GM12878 (cell line): ENCODE results near the gene UBALD2. TPM values are rescaled to one million over a fixed set of nuclear protein-coding genes. Genes with fewer than 3 reads are reported as not detected.

ENCODE experiments used
- ATAC-seq: fragments of 200-7000 bp; cut with Tn5 transposase; 3 replicates; pipeline ENCODE4 v1.9.1; 2020; ENCODE audit warnings: mild to moderate bottlenecking, moderate library complexity
- BruUV-seq: library from RNA; stranded (reverse); fragments of 400-500 nt; replicated peaks from 2 replicates; lab custom pipeline; 2021; lab: Mats Ljungman, UMichigan
- CTCF ChIA-PET: fragments of 300-600 bp; sonication (Branson Sonifier 250); formaldehyde crosslinking; extraction: SDS; loops from one replicate; lab custom pipeline; 2021; ENCODE audit warnings: inconsistent platforms; lab: Yijun Ruan, JAX
- POLR2A ChIA-PET: fragments of 350-600 bp; formaldehyde crosslinking; extraction: SDS; loops from one replicate; lab custom pipeline; 2021; ENCODE audit warnings: inconsistent platforms; lab: Charles Lee
- RAD21 ChIA-PET: fragments of 300-600 bp; sonication (Branson Sonifier 250); formaldehyde crosslinking; loops from one replicate; lab custom pipeline; 2023; ENCODE audit warnings: antibody characterized with exemption; ENCODE audit not compliant: unreplicated experiment; lab: Charles Lee
- SMC1A ChIA-PET: fragments of 300-600 bp; sonication (Branson Sonifier 250); formaldehyde crosslinking; loops from one replicate; lab custom pipeline; 2023; ENCODE audit not compliant: unreplicated experiment, uncharacterized antibody; lab: Charles Lee
- DNase-seq: peaks from one replicate; pipeline ENCODE4 v3.0.0-alpha.2; 2011; ENCODE audit warnings: low read depth, low spot score
- FAIRE-seq: peaks from 3 replicates; lab custom pipeline; 2011; peaks lifted over from hg19 to GRCh38; lab: Jason Lieb, UNC
- H2AFZ ChIP-seq: 2 replicates; pipeline ENCODE4 v1.6.0; 2011; ENCODE audit warnings: low read depth, low read length, control low read depth; ENCODE audit not compliant: control insufficient read depth
- H3K27ac ChIP-seq: 2 replicates; pipeline ENCODE4 v1.5.1; 2011; ENCODE audit warnings: control low read depth; ENCODE audit not compliant: control insufficient read depth, insufficient read depth
- H3K27me3 ChIP-seq, 2 experiments: replicated peaks in 1 of 2; 2 replicates each; pipeline versions ENCODE4 v1.6.0 to v1.6.1; 2011; ENCODE audit warnings: low read length in 1 of 2; ENCODE audit not compliant: control insufficient read depth in 2 of 2, insufficient read depth in 2 of 2
- H3K36me3 ChIP-seq, 2 experiments: 2 replicates each; pipeline ENCODE4 v1.5.1; 2011; ENCODE audit warnings: low read length in 1 of 2; ENCODE audit not compliant: control insufficient read depth in 2 of 2, insufficient read depth in 2 of 2
- H3K4me1 ChIP-seq: 2 replicates; pipeline ENCODE4 v1.6.1; 2011; ENCODE audit warnings: mild to moderate bottlenecking, low read length, moderate library complexity, mixed read lengths; ENCODE audit not compliant: control insufficient read depth, insufficient read depth
- H3K4me2 ChIP-seq: 2 replicates; pipeline ENCODE4 v1.6.0; 2011; ENCODE audit warnings: control low read depth; ENCODE audit not compliant: control insufficient read depth, insufficient read depth
- H3K4me3 ChIP-seq: fragments of 200-600 bp; sonication (generic); 2 replicates; pipeline ENCODE4 v1.5.1; 2016
- H3K79me2 ChIP-seq: 2 replicates; pipeline ENCODE4 v1.6.0; 2011; ENCODE audit warnings: low read length; ENCODE audit not compliant: control insufficient read depth, insufficient read depth
- H3K9ac ChIP-seq: 2 replicates; pipeline ENCODE4 v1.8.0; 2011; ENCODE audit warnings: low read length, control low read depth, mixed read lengths; ENCODE audit not compliant: control insufficient read depth, insufficient read depth
- H3K9me3 ChIP-seq: replicated peaks from 3 replicates; pipeline ENCODE4 v1.5.1; 2011; ENCODE audit warnings: mild to moderate bottlenecking, low read length; ENCODE audit not compliant: control insufficient read depth, insufficient read depth
- H4K20me1 ChIP-seq: 2 replicates; pipeline ENCODE4 v1.6.0; 2011; ENCODE audit not compliant: control insufficient read depth, insufficient read depth
- ATF7 ChIP-seq: fragments of 450-650 bp; IDR thresholded peaks from 2 replicates; pipeline ENCODE4 v1.6.1; 2016; ENCODE audit warnings: low read depth, mild to moderate bottlenecking
- CBX3 ChIP-seq: fragments of 200-600 bp; sonication (generic); IDR thresholded peaks from 2 replicates; pipeline ENCODE4 v1.6.1; 2016; ENCODE audit warnings: low read depth, borderline replicate concordance
- CHD2 ChIP-seq: IDR thresholded peaks from 2 replicates; pipeline ENCODE4 v1.6.1; 2011; ENCODE audit warnings: low read depth, low read length, improper control_type of control experiment, borderline replicate concordance
- FOS ChIP-seq: IDR thresholded peaks from 3 replicates; pipeline ENCODE4 v1.6.1; 2011; ENCODE audit warnings: borderline replicate concordance; ENCODE audit not compliant: insufficient read length; ENCODE audit errors: extremely low read depth
- HDAC6 ChIP-seq: fragments of 200-600 bp; sonication (generic); IDR thresholded peaks from one replicate; pipeline ENCODE4 v1.8.0; 2017; ENCODE audit warnings: antibody characterized with exemption; ENCODE audit not compliant: unreplicated experiment
- MEF2A ChIP-seq: IDR thresholded peaks from 2 replicates; pipeline ENCODE4 v1.6.1; 2011; ENCODE audit warnings: low read depth, mild to moderate bottlenecking, low read length, moderate library complexity; ENCODE audit not compliant: insufficient read depth
- SMC3 ChIP-seq: IDR thresholded peaks from 2 replicates; pipeline ENCODE4 v1.6.1; 2011; ENCODE audit warnings: low read length, improper control_type of control experiment, borderline replicate concordance
- TARDBP ChIP-seq: IDR thresholded peaks from 2 replicates; pipeline ENCODE4 v1.6.1; 2016; ENCODE audit warnings: borderline replicate concordance
- TCF12 ChIP-seq: IDR thresholded peaks from 2 replicates; pipeline ENCODE4 v1.6.1; 2011; ENCODE audit warnings: low read depth, mild to moderate bottlenecking, low read length
- WGBS: methylation state at CpG from one replicate; pipeline ENCODE4 v1.1.6; 2016; ENCODE audit warnings: low lambda C conversion rate; ENCODE audit not compliant: insufficient replicate concordance, insufficient coverage; ENCODE audit errors: missing lambda C conversion rate; 5-methylcytosine and 5-hydroxymethylcytosine counted together
- in situ Hi-C: fragments of 300-500 bp; cut with MboI; formaldehyde crosslinking; loops from 9 replicates; pipeline ENCODE4 v1.14.3; 2018; ENCODE audit warnings: mixed read lengths
- intact Hi-C: fragments of 100-400 bp; cut with micrococcal nuclease; formaldehyde crosslinking; loops from one replicate; pipeline ENCODE4 v1.14.2; 2022; ENCODE audit not compliant: unreplicated experiment
- polyA plus RNA-seq, 11 experiments: library from polyadenylated mRNA; depleted of rRNA in 4 of 11; unstranded in 6 of 11; stranded (reverse) in 5 of 11; fragments of >200 nt; fragmentation: Nextera tagmentation in 4 of 11; fragmentation: Illumina TruSeq in 1 of 11; extraction: Ambion mirVana in 4 of 11; extraction: Trizol in 1 of 11; gene quantifications; 1 replicate in 1 of 11; 2 replicates in 10 of 11; pipeline versions ENCODE4 v1.2.1 to v1.2.3, GENCODE V29; 2011 to 2016; ENCODE audit warnings: inconsistent platforms in 2 of 11, missing spikeins in 2 of 11, low read depth in 1 of 11
- total RNA-seq, 4 experiments: library from RNA; depleted of rRNA in 3 of 4; stranded (reverse); fragments of >200 nt in 3 of 4; fragmentation: Illumina TruSeq in 1 of 4; extraction: Trizol in 1 of 4; gene quantifications; 2 replicates each; pipeline versions ENCODE4 v1.2.1 to v1.2.3, GENCODE V29; 2013 to 2021
- TF ChIP-seq, protein P1 (sequence below): fragments of 450-650 bp; IDR thresholded peaks from 2 replicates; pipeline ENCODE4 v1.6.1; 2017; ENCODE audit warnings: borderline replicate concordance
- TF ChIP-seq, protein P2 (sequence below): IDR thresholded peaks from 2 replicates; pipeline ENCODE4 v1.6.1; 2012; ENCODE audit warnings: improper control_type of control experiment, low read depth, low read length; ENCODE audit not compliant: insufficient replicate concordance

The UBALD2 gene
- total and polyA plus RNA-seq, 10 of the 15 experiments (the other 5 are each of a cell fraction or from before 2014, with no cell fraction given), result 2.8 to 165 (median 20.6) TPM

DNA sequence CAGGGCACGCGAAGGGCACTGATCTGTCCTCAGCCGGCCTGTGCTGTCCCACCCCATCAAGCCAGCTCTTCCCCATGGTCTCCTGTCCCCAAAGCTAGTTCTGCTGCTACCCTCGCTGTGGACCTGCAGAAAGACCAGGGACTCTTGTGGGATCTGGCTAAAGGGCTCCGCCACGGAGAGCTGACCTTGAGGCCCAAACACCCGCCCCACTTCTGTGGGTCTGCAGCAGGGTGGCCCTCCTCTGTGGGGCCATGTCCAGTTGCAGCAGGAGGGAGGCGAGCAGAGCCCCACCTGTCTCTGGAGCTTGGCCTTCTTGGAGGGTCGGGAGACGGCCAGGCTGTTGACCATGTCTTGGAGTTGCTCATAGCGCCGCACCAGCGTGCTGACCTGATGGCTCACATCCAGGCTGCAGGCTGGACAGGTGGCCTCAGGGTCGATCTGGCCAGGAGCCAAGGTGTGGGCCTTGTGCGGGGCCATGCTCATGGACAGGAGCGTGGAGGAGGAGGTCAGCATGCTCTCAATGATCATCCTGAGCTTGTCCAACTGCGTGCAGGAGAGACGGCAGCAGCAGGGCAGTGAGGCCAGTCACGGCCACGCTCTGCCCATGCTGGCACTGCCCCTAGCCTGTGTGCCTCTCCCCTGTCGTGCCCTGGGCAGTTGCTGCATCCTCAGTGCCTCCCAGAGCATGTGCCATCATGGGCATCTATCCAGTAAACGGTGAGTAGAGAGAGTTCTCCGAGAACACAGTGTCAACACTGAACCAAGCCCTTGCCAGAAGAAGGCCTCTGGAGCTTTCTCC lies 16.6 kb downstream of the UBALD2 start (continued):
- TF ChIP-seq SMC3 (no peak), FOS (no peak), CBX3 (no peak), ATF7 (no peak), HDAC6 (no peak), TARDBP (no peak)
- TF ChIP-seq, all 136 proteins: peak for 0

DNA sequence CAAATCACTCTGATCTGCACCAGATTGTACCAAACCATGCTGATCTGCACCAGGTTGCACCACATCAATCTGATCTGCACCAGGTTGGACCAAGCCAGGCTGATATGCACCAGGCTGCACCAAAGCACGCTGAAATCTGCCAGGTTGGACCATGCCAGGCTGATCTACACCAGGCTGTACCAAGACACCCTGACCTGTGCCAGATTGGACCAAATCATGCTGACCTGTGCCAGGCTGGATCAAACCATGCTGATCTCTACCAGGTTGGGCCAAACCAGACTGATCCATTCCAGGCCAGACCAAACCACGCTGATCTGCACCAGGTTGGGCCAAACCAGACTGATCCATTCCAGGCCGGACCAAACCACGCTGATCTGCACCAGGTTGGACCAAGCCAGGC lies 27.4 kb downstream of the UBALD2 start:
- Histone ChIP-seq H3K27ac (no peak overlapping the region), H3K9ac (no peak overlapping the region), H3K36me3 (no peaks in the 10 kb centered on the region), H3K27me3 (no peaks in the 10 kb centered on the region), H3K9me3 (no peaks in the 10 kb centered on the region), H3K4me1 (no peaks in the 10 kb centered on the region), H3K79me2 (no peaks in the 10 kb centered on the region), H3K4me3 (no peak overlapping the region), H2AFZ (no peak overlapping the region), H4K20me1 (no peaks in the 10 kb centered on the region), H3K4me2 (no peak overlapping the region)
- intact Hi-C loops, result no loop called here
- in situ Hi-C loops, result loop anchor here (5.0 kb wide), 2 partner anchors 280 to 365 kb away; no protein-coding TSS in a partner anchor
- WGBS, result 75% methylated on average over 4 of the region's 4 CpGs
- ChIA-PET CTCF (no interaction called here), POLR2A (no interaction called here), RAD21 (no interaction called here), SMC1A (no interaction called here)
- ATAC-seq (no peak), DNase-seq (no peak), FAIRE-seq (no peak)
- TF ChIP-seq CBX3 (no peak), CHD2 (no peak), MEF2A (no peak), TCF12 (no peak)
- TF ChIP-seq, protein P1, sequence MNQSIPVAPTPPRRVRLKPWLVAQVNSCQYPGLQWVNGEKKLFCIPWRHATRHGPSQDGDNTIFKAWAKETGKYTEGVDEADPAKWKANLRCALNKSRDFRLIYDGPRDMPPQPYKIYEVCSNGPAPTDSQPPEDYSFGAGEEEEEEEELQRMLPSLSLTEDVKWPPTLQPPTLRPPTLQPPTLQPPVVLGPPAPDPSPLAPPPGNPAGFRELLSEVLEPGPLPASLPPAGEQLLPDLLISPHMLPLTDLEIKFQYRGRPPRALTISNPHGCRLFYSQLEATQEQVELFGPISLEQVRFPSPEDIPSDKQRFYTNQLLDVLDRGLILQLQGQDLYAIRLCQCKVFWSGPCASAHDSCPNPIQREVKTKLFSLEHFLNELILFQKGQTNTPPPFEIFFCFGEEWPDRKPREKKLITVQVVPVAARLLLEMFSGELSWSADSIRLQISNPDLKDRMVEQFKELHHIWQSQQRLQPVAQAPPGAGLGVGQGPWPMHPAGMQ, result no peak
- TF ChIP-seq, protein P2, sequence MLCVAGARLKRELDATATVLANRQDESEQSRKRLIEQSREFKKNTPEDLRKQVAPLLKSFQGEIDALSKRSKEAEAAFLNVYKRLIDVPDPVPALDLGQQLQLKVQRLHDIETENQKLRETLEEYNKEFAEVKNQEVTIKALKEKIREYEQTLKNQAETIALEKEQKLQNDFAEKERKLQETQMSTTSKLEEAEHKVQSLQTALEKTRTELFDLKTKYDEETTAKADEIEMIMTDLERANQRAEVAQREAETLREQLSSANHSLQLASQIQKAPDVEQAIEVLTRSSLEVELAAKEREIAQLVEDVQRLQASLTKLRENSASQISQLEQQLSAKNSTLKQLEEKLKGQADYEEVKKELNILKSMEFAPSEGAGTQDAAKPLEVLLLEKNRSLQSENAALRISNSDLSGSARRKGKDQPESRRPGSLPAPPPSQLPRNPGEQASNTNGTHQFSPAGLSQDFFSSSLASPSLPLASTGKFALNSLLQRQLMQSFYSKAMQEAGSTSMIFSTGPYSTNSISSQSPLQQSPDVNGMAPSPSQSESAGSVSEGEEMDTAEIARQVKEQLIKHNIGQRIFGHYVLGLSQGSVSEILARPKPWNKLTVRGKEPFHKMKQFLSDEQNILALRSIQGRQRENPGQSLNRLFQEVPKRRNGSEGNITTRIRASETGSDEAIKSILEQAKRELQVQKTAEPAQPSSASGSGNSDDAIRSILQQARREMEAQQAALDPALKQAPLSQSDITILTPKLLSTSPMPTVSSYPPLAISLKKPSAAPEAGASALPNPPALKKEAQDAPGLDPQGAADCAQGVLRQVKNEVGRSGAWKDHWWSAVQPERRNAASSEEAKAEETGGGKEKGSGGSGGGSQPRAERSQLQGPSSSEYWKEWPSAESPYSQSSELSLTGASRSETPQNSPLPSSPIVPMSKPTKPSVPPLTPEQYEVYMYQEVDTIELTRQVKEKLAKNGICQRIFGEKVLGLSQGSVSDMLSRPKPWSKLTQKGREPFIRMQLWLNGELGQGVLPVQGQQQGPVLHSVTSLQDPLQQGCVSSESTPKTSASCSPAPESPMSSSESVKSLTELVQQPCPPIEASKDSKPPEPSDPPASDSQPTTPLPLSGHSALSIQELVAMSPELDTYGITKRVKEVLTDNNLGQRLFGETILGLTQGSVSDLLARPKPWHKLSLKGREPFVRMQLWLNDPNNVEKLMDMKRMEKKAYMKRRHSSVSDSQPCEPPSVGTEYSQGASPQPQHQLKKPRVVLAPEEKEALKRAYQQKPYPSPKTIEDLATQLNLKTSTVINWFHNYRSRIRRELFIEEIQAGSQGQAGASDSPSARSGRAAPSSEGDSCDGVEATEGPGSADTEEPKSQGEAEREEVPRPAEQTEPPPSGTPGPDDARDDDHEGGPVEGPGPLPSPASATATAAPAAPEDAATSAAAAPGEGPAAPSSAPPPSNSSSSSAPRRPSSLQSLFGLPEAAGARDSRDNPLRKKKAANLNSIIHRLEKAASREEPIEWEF, result no peak
- BruUV-seq, result no TSS peak
